Esophagus squamous epithelium (tissue), 5 donors: ENCODE results near the gene UBE2QL1. TPM values are rescaled to one million over a fixed set of nuclear protein-coding genes. Genes with fewer than 3 reads are reported as not detected.

Experiments used
- DNase-seq: peaks from one replicate; lab custom pipeline; 2025; lab: John Stamatoyannopoulos, UW
- H3K27ac ChIP-seq, 4 donors: fragments of 200-600 bp; sonication (generic); one replicate each; pipeline ENCODE4 v1.5.1; 2016 to 2019; ENCODE audit warnings: mild to moderate bottlenecking in 1 of 4
- H3K27me3 ChIP-seq, 4 donors: fragments of 200-600 bp; sonication (generic); 1 replicate in 3 of 4; 2 replicates in 1 of 4; pipeline versions ENCODE4 v1.5.1 to v1.6.0; 2017 to 2021; ENCODE audit warnings: antibody characterized with exemption in 1 of 4
- H3K36me3 ChIP-seq, 3 donors: fragments of 200-600 bp; sonication (generic); one replicate each; pipeline ENCODE4 v1.5.1; 2016 to 2019
- H3K4me1 ChIP-seq, 3 donors: fragments of 200-600 bp; sonication (generic); one replicate each; pipeline ENCODE4 v1.5.1; 2017 to 2019
- H3K4me3 ChIP-seq, 4 donors: fragments of 200-600 bp; sonication (generic); 1 replicate in 3 of 4; 2 replicates in 1 of 4; pipeline ENCODE4 v1.5.1; 2016 to 2019; ENCODE audit warnings: mild to moderate bottlenecking in 2 of 4, moderate library complexity in 1 of 4
- H3K9me3 ChIP-seq, 3 donors: fragments of 200-600 bp; sonication (generic); one replicate each; pipeline ENCODE4 v1.5.1; 2016 to 2019
- POLR2A ChIP-seq, 4 donors: fragments of 450-650 bp; IDR thresholded peaks; one replicate each; pipeline ENCODE4 v1.6.1; 2017; ENCODE audit warnings: antibody characterized with exemption in 4 of 4, mild to moderate bottlenecking in 4 of 4, moderate library complexity in 3 of 4
- WGBS, 2 donors: methylation state at CpG; one replicate each; pipeline ENCODE4 v1.1.5; 2018; 5-methylcytosine and 5-hydroxymethylcytosine counted together
- intact Hi-C: fragments of 100-400 bp; cut with DNase I; formaldehyde crosslinking; loops from one replicate; pipeline ENCODE4 v1.15.0; 2022
- total RNA-seq, 4 donors: library from RNA; depleted of rRNA; stranded (reverse); fragments of >200 nt; gene quantifications; one replicate each; pipeline ENCODE4 v1.1.0, GENCODE V29; 2016
- TF ChIP-seq, protein P1 (sequence below), 6 experiments: fragments of 450-650 bp in 4 of 6; fragments of 200-600 bp in 2 of 6; sonication (generic) in 2 of 6; IDR thresholded peaks; one replicate each; pipeline ENCODE4 v1.5.1; 2016 to 2019; ENCODE audit warnings: antibody characterized with exemption in 6 of 6, mild to moderate bottlenecking in 4 of 6, moderate library complexity in 4 of 6
- donor health status: DM: yes; HTN: yes; CAD: no.

The UBE2QL1 gene
- total RNA-seq, 4 donors from 2014 or later: 0.27 to 1.5 (median 0.33) TPM

DNA sequence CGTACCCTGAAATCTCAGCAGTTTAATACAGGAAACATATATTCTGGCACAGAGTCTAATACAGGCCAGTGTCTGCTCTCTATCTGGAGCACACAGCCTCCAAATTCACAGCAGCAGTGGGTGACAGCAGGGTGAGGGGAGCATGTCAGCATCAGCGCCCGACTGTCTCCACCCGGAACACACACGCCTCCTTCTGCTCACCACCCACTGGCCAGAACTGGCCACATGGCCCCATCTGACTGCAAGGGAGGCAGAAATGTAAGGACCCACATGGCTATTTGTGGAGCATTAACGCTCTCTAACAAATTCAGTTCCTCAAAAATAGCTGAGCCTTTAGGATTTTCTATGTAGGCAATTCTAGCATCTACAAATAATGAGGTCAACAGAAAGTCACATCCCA lies 24.6 kb downstream of the UBE2QL1 start:
- Histone ChIP-seq H3K4me1 (no peaks in the 10 kb centered on the region), H3K27me3 (peaks cover 0 to 5% (median 0%) of the 10 kb centered on the region in 4 donors), H3K9me3 (no peaks in the 10 kb centered on the region), H3K27ac (no peak overlapping the region), H3K4me3 (no peak overlapping the region), H3K36me3 (no peaks in the 10 kb centered on the region)
- intact Hi-C loops: no loop called here
- DNase-seq: no peak
- 87 to 97% methylated on average over 5 to 6 of the region's 6 CpGs for WGBS, 2 donors
- TF ChIP-seq, protein P1, sequence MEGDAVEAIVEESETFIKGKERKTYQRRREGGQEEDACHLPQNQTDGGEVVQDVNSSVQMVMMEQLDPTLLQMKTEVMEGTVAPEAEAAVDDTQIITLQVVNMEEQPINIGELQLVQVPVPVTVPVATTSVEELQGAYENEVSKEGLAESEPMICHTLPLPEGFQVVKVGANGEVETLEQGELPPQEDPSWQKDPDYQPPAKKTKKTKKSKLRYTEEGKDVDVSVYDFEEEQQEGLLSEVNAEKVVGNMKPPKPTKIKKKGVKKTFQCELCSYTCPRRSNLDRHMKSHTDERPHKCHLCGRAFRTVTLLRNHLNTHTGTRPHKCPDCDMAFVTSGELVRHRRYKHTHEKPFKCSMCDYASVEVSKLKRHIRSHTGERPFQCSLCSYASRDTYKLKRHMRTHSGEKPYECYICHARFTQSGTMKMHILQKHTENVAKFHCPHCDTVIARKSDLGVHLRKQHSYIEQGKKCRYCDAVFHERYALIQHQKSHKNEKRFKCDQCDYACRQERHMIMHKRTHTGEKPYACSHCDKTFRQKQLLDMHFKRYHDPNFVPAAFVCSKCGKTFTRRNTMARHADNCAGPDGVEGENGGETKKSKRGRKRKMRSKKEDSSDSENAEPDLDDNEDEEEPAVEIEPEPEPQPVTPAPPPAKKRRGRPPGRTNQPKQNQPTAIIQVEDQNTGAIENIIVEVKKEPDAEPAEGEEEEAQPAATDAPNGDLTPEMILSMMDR (IDR thresholded peaks at IDR 0.05): no peak
- no peak for TF ChIP-seq POLR2A (IDR thresholded peaks at IDR 0.05)

DNA sequence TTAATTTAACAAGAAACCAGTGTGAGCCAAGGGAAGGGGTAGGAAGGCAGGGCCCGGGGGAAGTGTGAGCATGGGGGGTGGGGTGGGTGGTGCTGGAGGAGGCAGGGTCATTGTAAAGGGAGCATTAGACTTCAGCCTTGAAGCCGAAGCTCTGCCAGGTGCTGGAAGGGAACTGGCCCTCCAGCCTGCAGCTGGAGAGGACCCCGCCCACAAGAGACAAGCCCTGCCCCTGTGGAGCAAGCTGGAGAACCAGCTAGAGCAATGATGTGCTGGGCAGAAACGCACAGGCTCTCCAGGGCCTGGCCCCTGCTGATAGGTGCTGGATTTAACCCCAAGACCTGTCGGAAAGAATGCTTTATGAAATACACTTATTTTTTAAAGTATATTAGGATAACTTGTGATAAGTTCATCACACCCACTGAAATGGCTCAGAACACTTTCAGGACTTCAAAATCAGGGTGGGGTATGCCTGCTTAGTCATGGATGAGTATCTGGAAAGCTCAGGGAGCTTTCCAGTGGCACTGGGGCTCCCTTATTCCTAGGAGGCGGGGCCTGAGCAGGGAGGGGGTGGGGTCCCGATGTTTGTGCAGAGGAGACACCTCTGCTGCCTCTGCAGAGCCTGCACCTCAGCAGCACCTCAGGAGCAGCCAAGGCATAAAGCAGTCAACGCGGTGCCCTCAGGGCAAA lies 27.1 kb downstream of the UBE2QL1 start:
- TF ChIP-seq POLR2A (IDR thresholded peaks at IDR 0.05): no peak
- TF ChIP-seq, protein P1 (IDR thresholded peaks at IDR 0.05): no peak
- Histone ChIP-seq H3K9me3 (no peaks in the 10 kb centered on the region), H3K36me3 (no peaks in the 10 kb centered on the region), H3K4me1 (no peaks in the 10 kb centered on the region), H3K4me3 (no peak overlapping the region), H3K27me3 (no peaks in the 10 kb centered on the region), H3K27ac (no peak overlapping the region)
- WGBS, 2 donors: 42 to 67% methylated on average over 5 to 7 of the region's 9 CpGs
- DNase-seq: no peak
- intact Hi-C loops: no loop called here

DNA sequence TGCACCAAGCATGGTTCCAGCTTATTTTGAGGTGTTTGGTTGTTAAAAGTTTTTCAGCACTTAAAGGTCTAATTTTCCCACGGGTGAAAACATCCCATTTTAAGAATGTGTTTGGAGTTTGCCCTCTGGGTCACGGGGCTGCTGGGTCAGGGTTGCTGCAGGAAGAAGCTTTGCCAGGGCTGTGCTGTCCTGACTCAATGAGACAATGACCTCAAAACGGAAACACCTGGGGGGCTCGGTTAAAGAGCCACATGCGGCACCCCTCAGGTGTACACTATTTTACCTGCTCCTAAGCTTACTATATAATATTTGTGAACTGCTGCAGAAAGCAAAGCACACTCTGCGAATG lies 27.6 kb downstream of the UBE2QL1 start:
- WGBS, 2 donors: 78 to 80% methylated on average over 6 of the region's 6 CpGs
- no peak for TF ChIP-seq POLR2A (IDR thresholded peaks at IDR 0.05)
- TF ChIP-seq, protein P1 (IDR thresholded peaks at IDR 0.05): no peak
- H3K27me3 ChIP-seq: no peaks in the 10 kb centered on the region
- no peak overlapping the region for H3K4me3 ChIP-seq
- H3K9me3 ChIP-seq: no peaks in the 10 kb centered on the region
- H3K4me1 ChIP-seq: no peaks in the 10 kb centered on the region
- H3K36me3 ChIP-seq: no peaks in the 10 kb centered on the region
- intact Hi-C loops: no loop called here
- DNase-seq: no peak
- no peak overlapping the region for H3K27ac ChIP-seq

DNA sequence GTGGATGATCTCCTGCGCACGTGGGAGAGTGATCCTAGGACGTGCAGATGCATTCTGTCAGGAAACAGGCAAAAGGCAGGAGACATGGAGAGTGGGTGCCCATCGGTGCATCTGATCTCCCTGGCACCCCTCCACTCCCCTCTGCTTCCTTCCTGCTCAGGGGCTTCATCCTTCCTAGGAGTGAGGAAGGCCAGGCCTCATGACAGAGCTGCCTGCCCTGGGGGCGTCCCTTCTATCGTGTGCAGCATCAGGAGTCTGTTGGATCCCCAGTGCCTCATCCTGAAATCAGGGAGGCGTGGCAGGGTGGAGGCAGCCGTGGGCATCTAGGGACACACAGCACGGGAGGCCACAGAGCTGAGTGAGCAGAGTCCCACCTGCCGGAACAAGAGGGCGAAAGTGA lies 30.1 kb downstream of the UBE2QL1 start:
- WGBS, 2 donors: 76 to 96% methylated on average over 6 to 7 of the region's 11 CpGs
- Histone ChIP-seq H3K4me3 (no peak overlapping the region), H3K27ac (no peak overlapping the region), H3K36me3 (no peaks in the 10 kb centered on the region), H3K27me3 (no peaks in the 10 kb centered on the region), H3K4me1 (no peaks in the 10 kb centered on the region), H3K9me3 (no peaks in the 10 kb centered on the region)
- DNase-seq: no peak
- no peak for TF ChIP-seq POLR2A (IDR thresholded peaks at IDR 0.05)
- TF ChIP-seq, protein P1 (IDR thresholded peaks at IDR 0.05): no peak
- intact Hi-C loops: no loop called here

DNA sequence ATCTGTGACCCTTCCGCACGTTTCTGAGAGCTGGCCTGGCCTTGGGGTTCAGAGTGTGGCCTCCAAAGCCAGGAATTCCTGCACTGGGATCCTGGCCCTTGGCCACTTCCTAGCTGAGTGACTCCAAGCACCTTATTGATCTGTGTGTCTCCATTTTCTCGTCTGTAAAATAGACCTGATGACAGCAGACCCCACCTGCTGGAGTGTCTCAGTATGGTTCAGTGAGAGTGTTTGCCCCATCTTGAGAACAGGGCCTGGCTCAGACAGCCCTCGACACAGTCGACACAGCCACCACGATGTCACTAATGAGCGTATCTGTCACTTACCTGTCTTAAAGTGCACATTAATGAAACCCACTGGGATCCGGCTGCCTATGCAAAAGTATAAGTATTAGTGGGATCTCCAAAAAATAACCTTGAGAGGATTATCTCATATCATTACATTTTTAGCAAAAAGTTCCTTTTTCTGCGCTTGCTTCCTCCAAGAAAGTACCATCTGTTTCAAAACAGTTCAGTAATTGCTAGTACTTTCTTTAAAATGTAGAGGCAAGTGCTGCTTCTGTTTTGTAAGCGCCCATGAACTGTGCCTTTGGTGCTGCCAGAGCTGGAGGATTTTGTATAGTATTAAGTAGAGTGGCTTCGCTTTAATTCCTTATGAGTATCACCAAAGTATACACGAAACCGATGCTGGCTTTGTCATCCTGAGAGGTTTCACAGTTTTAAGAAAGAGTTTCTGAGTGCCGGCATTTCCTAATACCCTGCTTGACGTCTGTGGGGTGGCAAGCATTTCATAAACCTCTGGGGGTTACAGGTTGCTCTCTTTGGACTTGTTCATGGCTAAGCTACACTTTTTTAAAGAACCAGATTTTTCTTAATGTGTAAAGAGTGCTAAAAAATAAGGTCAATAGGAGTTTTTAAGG lies 31.7 kb downstream of the UBE2QL1 start:
- intact Hi-C loops: no loop called here
- no peak overlapping the region for H3K4me3 ChIP-seq
- WGBS, 2 donors: 76 to 81% methylated on average over 15 of the region's 15 CpGs
- H3K4me1 ChIP-seq: no peaks in the 10 kb centered on the region
- no peaks in the 10 kb centered on the region for H3K9me3 ChIP-seq
- no peak for TF ChIP-seq POLR2A (IDR thresholded peaks at IDR 0.05)
- peaks cover 0 to 3% (median 0%) of the 10 kb centered on the region in 4 donors for H3K27me3 ChIP-seq
- H3K36me3 ChIP-seq: no peaks in the 10 kb centered on the region
- no peak overlapping the region for H3K27ac ChIP-seq
- no peak for DNase-seq
